Measurements from ENCODE around the gene EGR4. TPM values are rescaled to one million over a fixed set of nuclear protein-coding genes. Genes with fewer than 3 reads are reported as not detected.

The EGR4 gene
- polyA plus RNA-seq, 2 of the 4 experiments (the other 2 are of a cell fraction), result 0.03 TPM; not detected in 1

GRCh38 chr2:73282924-73283544 is 10.3 kb downstream of the EGR4 start:
- FAIRE-seq, result no peak
- POLR2A ChIA-PET, result no interaction called here
- CTCF ChIA-PET, result interaction anchor here (3.4 to 8.8 kb wide), 2 partner anchors 8 to 11 kb away, joined by 13 to 107 read pairs; partner anchors contain the start of gene EGR4

DNA sequence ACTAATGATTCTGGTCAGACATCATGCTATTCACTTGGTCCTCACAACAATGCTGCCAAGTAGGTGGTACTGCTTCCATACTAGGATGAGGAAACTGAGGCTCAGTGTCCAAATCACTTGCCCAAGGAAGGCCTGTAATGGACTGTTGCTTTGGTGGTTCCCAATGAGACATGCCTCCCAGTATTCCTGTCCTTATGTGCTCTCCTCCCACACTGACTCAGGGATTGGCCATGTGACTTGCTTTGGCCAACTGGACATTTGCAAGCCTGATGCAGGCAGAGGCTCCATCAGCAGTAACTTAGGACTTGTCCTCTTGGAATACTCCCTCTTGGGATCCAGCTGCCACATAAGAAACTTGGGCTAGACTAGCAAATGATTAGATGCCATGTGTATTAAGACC is 12.1 kb downstream of the EGR4 start:
- no peak for TF ChIP-seq RAD21 (conservative IDR thresholded peaks at IDR 0.05 in 1 of 2, IDR thresholded peaks at IDR 0.05 in 1 of 2)
- no peak for TF ChIP-seq BHLHE40 (IDR thresholded peaks at IDR 0.05; ENCODE audit: low read depth, low read length)
- no peak for TF ChIP-seq JUNB (IDR thresholded peaks at IDR 0.05)
- TF ChIP-seq MAX (IDR thresholded peaks at IDR 0.05), result no peak
- TF ChIP-seq MAFK (IDR thresholded peaks at IDR 0.05; ENCODE audit: partially characterized antibody), result no peak
- TF ChIP-seq EP300 (IDR thresholded peaks at IDR 0.05), result no peak
- no peak for TF ChIP-seq KDM1A (IDR thresholded peaks at IDR 0.05; ENCODE audit: low read depth)
- TF ChIP-seq RFX5 (IDR thresholded peaks at IDR 0.05), result no peak
- TF ChIP-seq NFE2L2 (conservative IDR thresholded peaks at IDR 0.05; ENCODE audit: low read length), result no peak
- TF ChIP-seq EHF (CRISPR knock-in tag; IDR thresholded peaks at IDR 0.05), result no peak
- no peak for TF ChIP-seq SMC3 (IDR thresholded peaks at IDR 0.05)
- no peak for TF ChIP-seq SREBF2 (IDR thresholded peaks at IDR 0.05)
- H3K4me3 ChIP-seq, result no peak overlapping the region
- no peak for FAIRE-seq
- no peak for ATAC-seq
- H3K4me2 ChIP-seq, result no peak overlapping the region
- ChIA-PET CTCF (interaction anchor here (1.1 to 8.8 kb wide), 3 partner anchors 9 to 43 kb away, joined by 3 to 107 read pairs (median 13); partner anchors contain the start of gene EGR4), POLR2A (no interaction called here)
- DNase-seq (ENCODE audit: low read depth in 1 of 2, low spot score in 1 of 2), result no peak
- no peak overlapping the region for H3K27ac ChIP-seq
- no peaks in the 10 kb centered on the region for H3K9me3 ChIP-seq
- peaks cover 12% of the 10 kb centered on the region; the same call in 1 of the 3 replicates for H3K4me1 ChIP-seq

More at GRCh38 chr2:73282924-73283544, 10.3 kb downstream of the EGR4 start:
- ATAC-seq (no peak), DNase-seq (ENCODE audit: low read depth in 1 of 2, low spot score in 1 of 2) (no peak)
- H3K4me1 ChIP-seq, result peaks cover 12% of the 10 kb centered on the region; the same call in 1 of the 3 replicates
- H3K4me2 ChIP-seq, result peak overlapping the region; percentile 81
- TF ChIP-seq CHD4 (IDR thresholded peaks at IDR 0.05; ENCODE audit: borderline replicate concordance) (no peak), GATA3 (IDR thresholded peaks at IDR 0.05; ENCODE audit: borderline replicate concordance) (no peak), EHMT2 (IDR thresholded peaks at IDR 0.05; ENCODE audit: low read depth) (no peak), ATOH8 (CRISPR knock-in tag; IDR thresholded peaks at IDR 0.05; ENCODE audit: low read depth) (no peak), EP300 (IDR thresholded peaks at IDR 0.05) (no peak), MAX (IDR thresholded peaks at IDR 0.05) (no peak), RAD21 (conservative IDR thresholded peaks at IDR 0.05 in 1 of 2, IDR thresholded peaks at IDR 0.05 in 1 of 2) (no peak), KDM1A (IDR thresholded peaks at IDR 0.05; ENCODE audit: low read depth) (no peak), SMC3 (IDR thresholded peaks at IDR 0.05) (no peak)
- peak overlapping the region in 1 of 2 experiments; percentile 90; a peak in 3 of 6 replicates for H3K27ac ChIP-seq
- no peaks in the 10 kb centered on the region for H3K9me3 ChIP-seq
- peak overlapping the region; percentile 77; the same call in 2 of the 3 replicates for H3K4me3 ChIP-seq
- 77% methylated on average over 5 of the region's 5 CpGs for WGBS (ENCODE audit: missing lambda C conversion rate)

GRCh38 chr2:73279852-73280251 is 13.5 kb downstream of the EGR4 start:
- Histone ChIP-seq H3K4me1 (peaks cover 9% of the 10 kb centered on the region; the same call in 1 of the 3 replicates), H3K27ac (no peak overlapping the region), H3K4me2 (no peak overlapping the region), H3K9me3 (no peaks in the 10 kb centered on the region), H3K4me3 (no peak overlapping the region)
- 78% methylated on average over 9 of the region's 9 CpGs for WGBS (ENCODE audit: missing lambda C conversion rate)
- TF ChIP-seq HES2 (IDR thresholded peaks at IDR 0.05) (no peak), REST (IDR thresholded peaks at IDR 0.05) (peak; percentile 63; the same call in 1 of the 2 replicates)
- ATAC-seq (no peak), DNase-seq (ENCODE audit: low read depth in 1 of 2, low spot score in 1 of 2) (no peak), FAIRE-seq (no peak)
- ChIA-PET POLR2A (interaction anchor here (1.2 kb wide), 1 partner anchor 11 kb away, joined by 3 read pairs; no protein-coding TSS in a partner anchor), CTCF (interaction anchor here (1.0 to 8.8 kb wide), 5 partner anchors 8 to 102 kb away, joined by 3 to 107 read pairs (median 3); partner anchors contain the start of gene EGR4)
